CMK (cell line): ENCODE data around the gene REELD1.
A peak's percentile ranks its signal among the peaks of the same experiment; 100 is the strongest.

Experiments
- DNase-seq: peaks from one replicate; pipeline ENCODE4 v3.0.0-alpha.2; 2010; ENCODE audit warnings: low read depth

REELD1 gene

GRCh38 chr4:146214238-146214637 lies at the start of gene REELD1:
TSS of gene REELD1 (plus strand) at chr4:146214538. CDS start at chr4:146216953, 2,415 bp downstream.
- no peak for DNase-seq

DNA sequence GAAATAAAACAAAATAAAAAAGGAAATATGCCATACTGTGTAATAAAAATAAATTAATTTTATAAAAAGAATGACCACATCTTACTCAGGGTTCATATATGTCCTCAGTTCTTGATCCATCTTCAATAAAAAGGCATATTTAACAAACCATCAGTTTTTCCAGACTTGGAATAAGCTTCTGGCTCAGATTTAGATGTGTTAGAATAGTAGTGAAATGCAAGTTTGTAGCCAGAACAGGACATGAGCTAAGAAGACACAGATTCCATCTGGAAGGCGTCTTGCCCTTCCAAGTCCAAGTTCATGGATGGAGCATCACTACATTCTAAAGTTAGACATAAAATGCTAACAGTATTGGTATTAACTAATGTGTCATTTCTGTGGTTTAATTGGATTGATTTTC lies 49.1 kb upstream of the REELD1 start:
- DNase-seq, result no peak

DNA sequence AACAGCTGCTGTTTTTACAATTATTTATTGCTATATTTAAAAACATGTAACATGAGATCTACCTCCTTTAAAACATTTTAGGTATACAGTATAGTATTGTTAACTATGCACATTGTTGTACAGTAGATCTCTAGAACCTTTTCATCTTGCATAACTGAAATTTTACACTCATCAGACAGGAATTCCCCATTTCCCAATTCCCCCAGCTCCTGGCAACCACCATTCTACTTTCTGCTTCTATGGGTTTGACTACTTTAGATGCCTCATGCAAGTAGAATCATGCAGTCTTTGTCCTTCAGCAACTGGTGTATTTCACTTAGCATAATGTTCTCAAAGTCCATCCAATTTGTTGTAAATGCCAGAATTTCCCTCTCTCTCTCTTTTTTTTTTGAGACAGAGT lies 48.5 kb upstream of the REELD1 start:
- DNase-seq, result no peak

GRCh38 chr4:146170149-146170548 lies 44.2 kb upstream of the REELD1 start:
- DNase-seq, result no peak

- peak; percentile 40 for DNase-seq
These were observed 38.5 kb upstream of the REELD1 start, which contains the start of gene LSM6 for GRCh38 chr4:146175541-146176453. TSS of gene LSM6 (plus strand) at chr4:146175718. CDS start at chr4:146182922, 7,204 bp downstream.

DNA sequence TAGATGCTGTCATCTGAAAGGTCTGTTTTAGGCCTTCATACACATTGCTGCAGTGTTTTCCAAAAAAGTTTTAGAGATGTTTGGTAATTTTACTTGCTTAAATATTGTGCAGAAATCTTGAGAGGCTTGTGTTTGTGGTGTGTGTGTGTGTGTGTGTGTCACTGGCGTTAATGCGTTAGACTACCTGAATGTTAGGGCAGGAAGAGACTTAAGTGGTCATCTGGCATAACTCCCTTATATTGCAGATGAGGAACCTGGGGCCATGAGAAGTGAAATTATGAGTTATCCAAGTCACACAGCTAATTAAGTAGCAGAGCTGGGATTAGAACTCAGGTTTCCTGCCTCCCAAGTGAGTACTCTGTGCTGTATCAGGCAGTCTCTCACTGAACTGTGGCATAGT lies 37.4 kb upstream of the REELD1 start:
- DNase-seq, result no peak

DNA sequence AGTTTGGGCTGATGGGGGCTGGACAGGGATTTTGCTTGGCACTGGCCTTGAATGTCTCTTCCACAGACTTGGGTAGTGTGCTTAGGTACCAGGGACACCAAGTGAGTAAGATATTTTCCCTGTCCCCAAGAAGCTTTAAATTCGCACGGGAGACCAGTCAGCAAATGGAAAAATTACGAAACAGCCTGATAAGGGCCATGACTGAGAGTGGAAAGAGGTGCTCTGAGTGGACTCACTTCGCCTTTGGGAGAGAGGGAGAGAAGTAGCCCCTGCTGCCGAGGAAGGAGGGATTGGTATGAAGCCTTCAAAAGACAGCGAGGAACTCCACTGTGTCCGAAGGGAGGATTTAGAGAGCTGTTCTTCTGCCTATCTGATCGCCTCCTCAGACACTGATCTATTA lies 36.2 kb upstream of the REELD1 start:
- no peak for DNase-seq

- no peak for DNase-seq
These were observed 34.5 kb upstream of the REELD1 start for GRCh38 chr4:146179784-146180370.

GRCh38 chr4:146182443-146182842 lies 31.9 kb upstream of the REELD1 start:
- DNase-seq, result no peak

GRCh38 chr4:146183209-146183608 lies 31.1 kb upstream of the REELD1 start:
- DNase-seq, result no peak

GRCh38 chr4:146186041-146186440 lies 28.3 kb upstream of the REELD1 start:
- DNase-seq, result no peak

DNA sequence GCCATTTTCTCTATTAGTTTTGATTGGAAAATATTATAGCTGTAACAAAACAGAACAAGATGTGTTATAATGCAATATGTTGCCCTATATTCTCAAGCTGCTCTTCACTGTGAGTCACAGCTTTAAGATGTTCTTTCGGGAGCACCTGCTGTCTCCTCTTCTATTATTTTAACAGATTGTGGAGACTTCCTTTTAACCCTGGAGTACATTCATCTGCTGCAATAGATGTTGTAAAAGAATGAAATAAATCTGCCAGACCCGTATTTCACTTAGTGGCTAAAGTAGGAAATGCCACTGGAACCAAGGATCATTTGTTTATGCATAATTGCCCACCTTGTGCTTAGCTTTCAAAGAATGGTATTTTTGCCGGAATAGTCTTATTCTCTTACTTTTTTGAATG lies 27.7 kb upstream of the REELD1 start:
- DNase-seq, result no peak

DNA sequence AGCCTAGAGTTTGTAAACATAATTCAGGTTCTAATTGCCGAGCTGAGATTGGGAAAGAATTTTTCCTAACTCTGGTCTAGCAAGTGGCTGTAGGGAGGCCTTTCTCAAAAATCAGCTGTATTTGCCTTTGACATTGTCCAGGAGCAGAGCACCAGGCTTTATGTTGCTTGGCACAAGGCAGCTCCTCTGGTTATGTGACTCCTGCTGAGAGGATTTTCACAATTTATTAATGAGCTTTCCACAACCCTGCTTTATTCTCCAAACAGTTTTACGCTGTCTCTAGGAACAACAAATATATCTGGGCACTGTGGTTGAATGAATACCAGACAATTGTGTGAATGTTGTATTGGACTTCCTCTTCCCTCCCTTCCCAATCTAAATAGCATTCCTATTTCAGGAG lies 23.9 kb upstream of the REELD1 start:
- no peak for DNase-seq

- no peak for DNase-seq
These were observed 22.4 kb upstream of the REELD1 start for GRCh38 chr4:146191766-146192458.

- DNase-seq, result no peak
These were observed 20.7 kb upstream of the REELD1 start for GRCh38 chr4:146193628-146194027.

GRCh38 chr4:146194212-146194611 lies 20.1 kb upstream of the REELD1 start:
- DNase-seq, result no peak

GRCh38 chr4:146202665-146203064 lies 11.7 kb upstream of the REELD1 start:
- no peak for DNase-seq

- DNase-seq, result no peak
These were observed 6.9 kb upstream of the REELD1 start for GRCh38 chr4:146207410-146207809.

GRCh38 chr4:146210890-146211289 lies 3.4 kb upstream of the REELD1 start:
- DNase-seq, result no peak

DNA sequence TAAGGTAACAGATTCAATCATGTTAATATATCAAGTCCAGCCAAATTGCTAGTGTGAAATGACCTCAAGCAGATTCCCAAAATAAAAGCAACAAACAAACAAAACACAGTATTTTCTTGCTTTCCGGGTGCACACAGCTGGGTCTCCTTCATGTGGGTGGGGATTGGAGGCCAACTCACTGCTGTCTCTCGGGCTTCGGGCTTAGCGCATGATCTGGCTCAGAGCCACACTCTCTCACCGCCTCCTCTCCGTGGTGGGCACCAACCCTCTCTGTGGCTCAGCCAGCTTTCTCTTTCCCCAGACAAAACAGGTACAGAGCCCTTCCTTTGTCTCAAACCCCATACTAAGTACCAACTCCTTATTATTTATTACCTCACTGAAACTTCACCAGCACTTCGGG lies 2.9 kb upstream of the REELD1 start:
- no peak for DNase-seq

DNA sequence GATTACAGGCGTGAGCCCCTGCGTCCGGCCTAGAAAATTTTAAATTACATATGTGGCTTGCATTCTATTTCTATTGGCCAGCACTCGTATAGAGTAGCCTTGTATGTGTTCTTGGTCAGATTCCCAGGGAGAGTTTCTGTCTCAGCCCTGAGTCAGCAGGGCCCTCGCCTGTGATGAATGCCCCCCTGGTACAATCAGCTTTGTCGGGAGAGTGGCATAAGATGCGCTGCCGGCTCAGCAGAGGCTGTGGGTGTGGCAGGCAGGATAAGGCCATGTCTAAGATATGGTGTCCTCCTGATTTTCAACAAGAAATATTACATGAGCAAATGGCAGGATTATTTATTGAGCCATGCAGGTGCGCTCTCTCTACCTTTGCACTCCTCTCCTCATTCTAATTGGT lies 1.6 kb upstream of the REELD1 start:
- DNase-seq, result no peak

DNA sequence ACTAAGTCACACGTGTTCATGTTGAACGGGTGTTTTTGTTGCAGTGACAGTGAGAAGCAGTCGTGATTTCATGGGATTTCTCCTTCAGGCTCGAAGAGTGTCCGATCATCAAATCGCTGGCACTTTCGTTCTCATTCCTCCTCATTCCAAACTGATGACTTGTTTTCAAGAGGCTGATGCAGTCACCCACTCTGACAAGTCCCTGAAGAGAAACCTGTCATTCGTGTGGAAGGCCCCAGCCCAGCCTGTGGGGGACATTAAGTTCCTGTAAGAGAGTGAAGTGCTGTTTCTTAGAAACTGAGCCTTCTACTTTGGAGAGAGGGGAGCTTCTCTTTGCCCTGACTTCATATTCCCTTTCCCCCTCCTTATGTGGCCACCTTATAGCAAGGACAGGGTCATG lies 8.0 kb downstream of the REELD1 start:
- DNase-seq, result no peak
